Activated CD8-positive, alpha-beta memory T cell treated with anti-CD3 and anti-CD28 coated beads, Interleukin-2, amount 10 ng/mL, durations not matched to agents 7 days and 5 days (primary cell): ENCODE measurements around the gene TTC12. TPM values are rescaled to one million over a fixed set of nuclear protein-coding genes. Genes with fewer than 3 reads are reported as not detected.

Experiments used
- ATAC-seq: fragments of 150-1000 bp; cut with Tn5 transposase; one replicate; pipeline ENCODE4 v1.10.0; 2021; ENCODE audit warnings: moderate library complexity
- CTCF ChIA-PET: fragments of 350-600 bp; sonication (Branson Sonifier 250); formaldehyde crosslinking; loops from one replicate; lab custom pipeline; 2021; ENCODE audit warnings: antibody characterized with exemption; lab: Charles Lee
- DNase-seq: peaks from one replicate; pipeline ENCODE4 v3.0.0-alpha.2; 2020
- H3K27ac Mint-ChIP-seq: one replicate; pipeline ENCODE4 v1.8.0; 2021; ENCODE audit warnings: mild to moderate bottlenecking, mixed read lengths
- H3K27me3 Mint-ChIP-seq: one replicate; pipeline ENCODE4 v1.8.0; 2021; ENCODE audit warnings: mixed read lengths
- H3K36me3 Mint-ChIP-seq: one replicate; pipeline ENCODE4 v1.8.0; 2021; ENCODE audit warnings: mild to moderate bottlenecking, mixed read lengths
- H3K4me1 Mint-ChIP-seq: one replicate; pipeline ENCODE4 v1.8.0; 2021; ENCODE audit warnings: mixed read lengths
- H3K4me3 Mint-ChIP-seq: one replicate; pipeline ENCODE4 v1.8.0; 2021; ENCODE audit warnings: mild to moderate bottlenecking, moderate library complexity, mixed read lengths
- H3K9me3 Mint-ChIP-seq: one replicate; pipeline ENCODE4 v1.8.0; 2022; ENCODE audit warnings: low read depth, mixed read lengths
- total RNA-seq, 2 experiments: library from RNA; stranded (reverse); gene quantifications; one replicate each; pipeline ENCODE4 v1.2.3, GENCODE V29; 2021

The TTC12 gene
- total RNA-seq: 10 to 100 TPM; 10.4 to 15.9 TPM

GRCh38 chr11:113314389-113315301 lies at the start of gene TTC12:
TTC12 (plus strand) TSS chr11:113314583; CDS start chr11:113316258, 1,675 bp downstream.
- Mint-ChIP-seq H3K4me1 (peaks cover 22% of the 10 kb centered on the region), H3K27ac (peak within 1 kb of the TSS; percentile 79), H3K4me3 (peak within 1 kb of the TSS; percentile 75), H3K36me3 (peaks cover 18% of the 10 kb centered on the region), H3K9me3 (no peaks in the 10 kb centered on the region), H3K27me3 (no peaks in the 10 kb centered on the region)
- DNase-seq: peak; percentile 96
- peak; percentile 99 for ATAC-seq
- CTCF ChIA-PET: interaction anchor here (0.9 to 2.0 kb wide), 8 partner anchors 9 to 482 kb away, joined by 3 to 7 read pairs (median 5); partner anchors contain the start of gene ZW10

- DNase-seq: no peak
- Mint-ChIP-seq H3K27ac (no peak overlapping the region), H3K27me3 (peaks cover 12% of the 10 kb centered on the region), H3K36me3 (no peaks in the 10 kb centered on the region), H3K4me3 (no peak overlapping the region), H3K4me1 (peaks cover 23% of the 10 kb centered on the region), H3K9me3 (no peaks in the 10 kb centered on the region)
- CTCF ChIA-PET: interaction anchor here (1.4 kb wide), 1 partner anchor 24 kb away, joined by 4 read pairs; no protein-coding TSS in a partner anchor
- ATAC-seq: no peak
Observed at GRCh38 chr11:113265362-113265761, 49.0 kb upstream of the TTC12 start.

GRCh38 chr11:113267493-113267892 lies 46.9 kb upstream of the TTC12 start:
- Mint-ChIP-seq H3K27ac (no peak overlapping the region), H3K9me3 (no peaks in the 10 kb centered on the region), H3K27me3 (peaks cover 12% of the 10 kb centered on the region), H3K4me3 (no peak overlapping the region), H3K36me3 (no peaks in the 10 kb centered on the region), H3K4me1 (peaks cover 5% of the 10 kb centered on the region)
- CTCF ChIA-PET: interaction anchor here (1.0 kb wide), 1 partner anchor 22 kb away, joined by 4 read pairs; no protein-coding TSS in a partner anchor
- DNase-seq: no peak
- no peak for ATAC-seq

- CTCF ChIA-PET: no interaction called here
- no peak for ATAC-seq
- Mint-ChIP-seq H3K27me3 (peaks cover 3% of the 10 kb centered on the region), H3K4me1 (no peaks in the 10 kb centered on the region), H3K4me3 (no peak overlapping the region), H3K27ac (no peak overlapping the region), H3K9me3 (no peaks in the 10 kb centered on the region), H3K36me3 (no peaks in the 10 kb centered on the region)
- DNase-seq: no peak
Observed at GRCh38 chr11:113269096-113269495, 45.3 kb upstream of the TTC12 start.

- no peak for ATAC-seq
- no peak overlapping the region for H3K27ac Mint-ChIP-seq
- no peaks in the 10 kb centered on the region for H3K4me1 Mint-ChIP-seq
- CTCF ChIA-PET: no interaction called here
- peaks cover 3% of the 10 kb centered on the region for H3K27me3 Mint-ChIP-seq
- no peaks in the 10 kb centered on the region for H3K36me3 Mint-ChIP-seq
- H3K9me3 Mint-ChIP-seq: no peaks in the 10 kb centered on the region
- no peak for DNase-seq
- H3K4me3 Mint-ChIP-seq: no peak overlapping the region
Observed at GRCh38 chr11:113269636-113270035, 44.7 kb upstream of the TTC12 start.

- H3K4me3 Mint-ChIP-seq: no peak overlapping the region
- CTCF ChIA-PET: no interaction called here
- ATAC-seq (no peak), DNase-seq (no peak)
- no peaks in the 10 kb centered on the region for H3K4me1 Mint-ChIP-seq
- no peak overlapping the region for H3K27ac Mint-ChIP-seq
- peaks cover 3% of the 10 kb centered on the region for H3K27me3 Mint-ChIP-seq
- H3K36me3 Mint-ChIP-seq: no peaks in the 10 kb centered on the region
- no peaks in the 10 kb centered on the region for H3K9me3 Mint-ChIP-seq
Observed at GRCh38 chr11:113270080-113270479, 44.3 kb upstream of the TTC12 start.

- Mint-ChIP-seq H3K36me3 (no peaks in the 10 kb centered on the region), H3K27ac (no peak overlapping the region), H3K9me3 (no peaks in the 10 kb centered on the region), H3K4me1 (no peaks in the 10 kb centered on the region), H3K4me3 (no peak overlapping the region), H3K27me3 (no peaks in the 10 kb centered on the region)
- CTCF ChIA-PET: no interaction called here
- DNase-seq (no peak), ATAC-seq (no peak)
Observed at GRCh38 chr11:113271551-113272245, 42.7 kb upstream of the TTC12 start.

GRCh38 chr11:113272281-113272680 lies 42.1 kb upstream of the TTC12 start:
- no peaks in the 10 kb centered on the region for H3K9me3 Mint-ChIP-seq
- no peak overlapping the region for H3K27ac Mint-ChIP-seq
- no peaks in the 10 kb centered on the region for H3K4me1 Mint-ChIP-seq
- no peaks in the 10 kb centered on the region for H3K27me3 Mint-ChIP-seq
- DNase-seq: no peak
- no peaks in the 10 kb centered on the region for H3K36me3 Mint-ChIP-seq
- CTCF ChIA-PET: no interaction called here
- H3K4me3 Mint-ChIP-seq: no peak overlapping the region
- no peak for ATAC-seq

- Mint-ChIP-seq H3K9me3 (no peaks in the 10 kb centered on the region), H3K27ac (no peak overlapping the region), H3K27me3 (no peaks in the 10 kb centered on the region), H3K4me3 (no peak overlapping the region), H3K4me1 (no peaks in the 10 kb centered on the region), H3K36me3 (no peaks in the 10 kb centered on the region)
- CTCF ChIA-PET: no interaction called here
- no peak for DNase-seq
- ATAC-seq: no peak
Observed at GRCh38 chr11:113272927-113273615, 41.3 kb upstream of the TTC12 start.

GRCh38 chr11:113273720-113274119 lies 40.7 kb upstream of the TTC12 start:
- ATAC-seq (no peak), DNase-seq (no peak)
- Mint-ChIP-seq H3K27me3 (no peaks in the 10 kb centered on the region), H3K9me3 (no peaks in the 10 kb centered on the region), H3K4me3 (no peak overlapping the region), H3K27ac (no peak overlapping the region), H3K4me1 (peaks cover 6% of the 10 kb centered on the region), H3K36me3 (peaks cover 4% of the 10 kb centered on the region)
- CTCF ChIA-PET: no interaction called here

- ATAC-seq (no peak), DNase-seq (no peak)
- no peak overlapping the region for H3K4me3 Mint-ChIP-seq
- H3K36me3 Mint-ChIP-seq: peaks cover 6% of the 10 kb centered on the region
- CTCF ChIA-PET: interaction anchor here (0.9 to 1.7 kb wide), 2 partner anchors 14 to 477 kb away, joined by 4 read pairs; no protein-coding TSS in a partner anchor
- no peaks in the 10 kb centered on the region for H3K9me3 Mint-ChIP-seq
- peaks cover 9% of the 10 kb centered on the region for H3K4me1 Mint-ChIP-seq
- no peaks in the 10 kb centered on the region for H3K27me3 Mint-ChIP-seq
- H3K27ac Mint-ChIP-seq: no peak overlapping the region
Observed at GRCh38 chr11:113274713-113275582, 39.4 kb upstream of the TTC12 start.

GRCh38 chr11:113275602-113276001 lies 38.8 kb upstream of the TTC12 start:
- Mint-ChIP-seq H3K9me3 (no peaks in the 10 kb centered on the region), H3K36me3 (peaks cover 6% of the 10 kb centered on the region), H3K4me1 (peaks cover 9% of the 10 kb centered on the region), H3K27ac (no peak overlapping the region), H3K27me3 (no peaks in the 10 kb centered on the region), H3K4me3 (no peak overlapping the region)
- CTCF ChIA-PET: interaction anchor here (1.7 kb wide), 1 partner anchor 14 kb away, joined by 4 read pairs; no protein-coding TSS in a partner anchor
- DNase-seq (no peak), ATAC-seq (no peak)
